GM12875 (cell line): ENCODE data around the gene LRR1.
A peak's percentile ranks its signal among the peaks of the same experiment; 100 is the strongest.

Experiments
- H3K4me3 ChIP-seq: one replicate; pipeline ENCODE4 v1.5.1; 2011; ENCODE audit warnings: low read depth, low read length, control low read depth
- CTCF ChIP-seq: IDR thresholded peaks from 2 replicates; pipeline ENCODE4 v1.5.1; 2011; ENCODE audit warnings: low read depth, mild to moderate bottlenecking, control low read depth, inconsistent platforms, low read length, moderate library complexity, borderline replicate concordance; ENCODE audit not compliant: insufficient read depth

LRR1 gene

GRCh38 chr14:49621114-49621881, 22.6 kb downstream of the LRR1 start:
- H3K4me3 ChIP-seq = peak overlapping the region; percentile 95
- no peak for TF ChIP-seq CTCF

- peak overlapping the region; percentile 95 for H3K4me3 ChIP-seq
- no peak for TF ChIP-seq CTCF
These were observed 23.4 kb downstream of the LRR1 start for GRCh38 chr14:49622022-49622607.

GRCh38 chr14:49623387-49623786, 24.6 kb downstream of the LRR1 start:
- no peak overlapping the region for H3K4me3 ChIP-seq
- TF ChIP-seq CTCF = no peak

- H3K4me3 ChIP-seq = no peak overlapping the region
- TF ChIP-seq CTCF = no peak
These were observed 25.4 kb downstream of the LRR1 start for GRCh38 chr14:49623941-49624839.

GRCh38 chr14:49633640-49634546, 35.2 kb downstream of the LRR1 start:
- TF ChIP-seq CTCF = peak; percentile 87

GRCh38 chr14:49634547-49635334, 36.0 kb downstream of the LRR1 start, which contains the start of gene DNAAF2:
Gene DNAAF2 (minus strand): TSS chr14:49635244. CDS start chr14:49635149, 95 bp downstream.
- TF ChIP-seq CTCF = no peak
- peak within 1 kb of the TSS; percentile 70 for H3K4me3 ChIP-seq

More at GRCh38 chr14:49633640-49634546, 35.2 kb downstream of the LRR1 start:
- peak overlapping the region; percentile 70 for H3K4me3 ChIP-seq
